HCT116 (cell line): ENCODE results near the gene PPIAL4G. TPM values are rescaled to one million over a fixed set of nuclear protein-coding genes. Genes with fewer than 3 reads are reported as not detected.

Experiments used
- total RNA-seq: library from RNA; stranded (reverse); gene quantifications from one replicate; pipeline ENCODE4 v1.2.1, GENCODE V29; 2021; ENCODE audit not compliant: unreplicated experiment

The PPIAL4G gene
- total RNA-seq, 1 experiment from 2014 or later = not detected

Other genes with a start within 250 kb of the PPIAL4G start
- gene NBPF14, start 112.7 kb upstream of the PPIAL4G start, total RNA-seq = 14.0 TPM